HL-60 (cell line): Measurements from ENCODE around the gene TRAF4.

Experiments
- DNase-seq, 2 experiments: peaks; one replicate each; pipeline ENCODE4 v3.0.0-alpha.2; 2010 to 2020; ENCODE audit warnings: low read depth in 1 of 2, low spot score in 1 of 2
- H3K27ac ChIP-seq: fragments of 250-450 bp; sonication (Bioruptor Pico); replicated peaks from 2 replicates; pipeline ENCODE4 v1.5.1; 2020; ENCODE audit warnings: mild to moderate bottlenecking, moderate library complexity
- H3K27me3 ChIP-seq: fragments of 250-450 bp; sonication (Bioruptor Pico); 2 replicates; pipeline ENCODE4 v1.5.1; 2021; ENCODE audit warnings: mild to moderate bottlenecking, moderate library complexity; ENCODE audit not compliant: insufficient read depth, poor library complexity, severe bottlenecking
- H3K4me3 ChIP-seq: replicated peaks from 2 replicates; pipeline ENCODE4 v1.5.1; 2011; ENCODE audit warnings: mild to moderate bottlenecking, control low read depth, low read length; ENCODE audit not compliant: insufficient read depth
- GABPA ChIP-seq: IDR thresholded peaks from 2 replicates; pipeline ENCODE4 v1.6.1; 2012; ENCODE audit warnings: low read depth
- POLR2AphosphoS5 ChIP-seq: IDR thresholded peaks from 2 replicates; pipeline ENCODE4 v1.6.1; 2012; ENCODE audit warnings: low read depth
- SPI1 ChIP-seq: IDR thresholded peaks from 2 replicates; pipeline ENCODE4 v1.6.1; 2012; ENCODE audit warnings: low read depth, mild to moderate bottlenecking, borderline replicate concordance
- TF ChIP-seq, protein P1 (sequence below): IDR thresholded peaks from one replicate; pipeline ENCODE4 v1.5.1; 2011; ENCODE audit warnings: low read length, control low read depth, inconsistent platforms; ENCODE audit not compliant: insufficient read depth
- TF ChIP-seq, protein P2 (sequence below): IDR thresholded peaks from 2 replicates; pipeline ENCODE4 v1.6.1; 2012; ENCODE audit warnings: low read depth; ENCODE audit not compliant: insufficient replicate concordance

Gene TRAF4

GRCh38 chr17:28726627-28727491 is 17.0 kb upstream of the TRAF4 start:
- no peaks in the 10 kb centered on the region for H3K27me3 ChIP-seq
- 0 out of 2 replicates have a peak, but pooled peaks have one; percentile 22 for TF ChIP-seq POLR2AphosphoS5
- TF ChIP-seq, protein P1, sequence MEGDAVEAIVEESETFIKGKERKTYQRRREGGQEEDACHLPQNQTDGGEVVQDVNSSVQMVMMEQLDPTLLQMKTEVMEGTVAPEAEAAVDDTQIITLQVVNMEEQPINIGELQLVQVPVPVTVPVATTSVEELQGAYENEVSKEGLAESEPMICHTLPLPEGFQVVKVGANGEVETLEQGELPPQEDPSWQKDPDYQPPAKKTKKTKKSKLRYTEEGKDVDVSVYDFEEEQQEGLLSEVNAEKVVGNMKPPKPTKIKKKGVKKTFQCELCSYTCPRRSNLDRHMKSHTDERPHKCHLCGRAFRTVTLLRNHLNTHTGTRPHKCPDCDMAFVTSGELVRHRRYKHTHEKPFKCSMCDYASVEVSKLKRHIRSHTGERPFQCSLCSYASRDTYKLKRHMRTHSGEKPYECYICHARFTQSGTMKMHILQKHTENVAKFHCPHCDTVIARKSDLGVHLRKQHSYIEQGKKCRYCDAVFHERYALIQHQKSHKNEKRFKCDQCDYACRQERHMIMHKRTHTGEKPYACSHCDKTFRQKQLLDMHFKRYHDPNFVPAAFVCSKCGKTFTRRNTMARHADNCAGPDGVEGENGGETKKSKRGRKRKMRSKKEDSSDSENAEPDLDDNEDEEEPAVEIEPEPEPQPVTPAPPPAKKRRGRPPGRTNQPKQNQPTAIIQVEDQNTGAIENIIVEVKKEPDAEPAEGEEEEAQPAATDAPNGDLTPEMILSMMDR, result peak; percentile 94
- no peak for TF ChIP-seq SPI1
- peak overlapping the region; percentile 93 for H3K27ac ChIP-seq
- H3K4me3 ChIP-seq, result peak overlapping the region; percentile 68
- peak; percentile 94 to 96 for DNase-seq

DNA sequence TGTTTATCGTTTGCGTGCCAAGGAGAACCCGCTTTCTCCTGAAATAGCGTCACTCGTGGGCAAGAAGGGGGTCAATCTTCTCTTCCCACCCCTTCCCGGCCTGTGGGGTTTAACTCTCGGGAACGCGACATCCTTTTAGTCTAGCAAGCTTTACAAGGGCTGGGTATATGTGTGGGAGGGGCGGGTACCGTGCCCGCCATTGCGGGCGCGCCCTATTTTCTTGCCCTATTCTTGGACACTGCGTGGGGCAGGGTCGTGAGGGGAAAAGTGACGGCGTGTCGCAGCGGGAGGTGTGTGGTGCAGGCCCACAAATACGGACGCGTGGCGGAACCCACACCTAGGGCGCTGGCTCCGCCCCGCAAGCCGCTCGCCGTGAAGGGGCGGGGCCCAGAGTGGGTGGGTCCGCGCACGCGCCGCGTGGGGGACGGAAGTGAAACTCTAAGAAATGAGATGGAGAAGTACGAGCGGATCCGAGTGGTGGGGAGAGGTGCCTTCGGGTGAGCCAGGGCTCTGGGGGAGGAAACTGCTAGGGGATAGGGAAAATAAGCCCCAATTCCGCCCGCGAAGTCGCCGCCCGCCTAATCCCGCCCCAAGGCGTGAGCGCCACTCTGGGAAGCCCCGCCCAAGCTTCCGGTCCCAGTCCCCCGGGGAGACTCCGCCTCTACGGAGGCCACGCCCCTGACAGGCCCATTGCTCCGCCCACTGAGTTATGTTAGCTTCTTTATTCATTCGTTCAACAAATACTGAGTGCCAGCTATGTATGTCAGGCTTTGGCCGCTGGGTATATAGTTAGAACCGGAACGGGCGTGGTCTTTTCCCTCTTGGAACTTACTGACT is 15.2 kb upstream of the TRAF4 start, which contains the start of gene NEK8:
TSS of gene NEK8 (plus strand) at position 425 of the 837 bp plus-strand sequence. CDS start at position 451, 26 bp downstream.
- Histone ChIP-seq H3K4me3 (peak within 1 kb of the TSS; percentile 77), H3K27me3 (no peaks in the 10 kb centered on the region), H3K27ac (peak within 1 kb of the TSS; percentile 93)
- DNase-seq, result peak; percentile 95 to 96
- TF ChIP-seq SPI1 (peak; percentile 66; the same call in 1 of the 2 replicates), POLR2AphosphoS5 (peak; percentile 61), GABPA (0 out of 2 replicates have a peak, but pooled peaks have one; percentile 27)
- TF ChIP-seq, protein P2, sequence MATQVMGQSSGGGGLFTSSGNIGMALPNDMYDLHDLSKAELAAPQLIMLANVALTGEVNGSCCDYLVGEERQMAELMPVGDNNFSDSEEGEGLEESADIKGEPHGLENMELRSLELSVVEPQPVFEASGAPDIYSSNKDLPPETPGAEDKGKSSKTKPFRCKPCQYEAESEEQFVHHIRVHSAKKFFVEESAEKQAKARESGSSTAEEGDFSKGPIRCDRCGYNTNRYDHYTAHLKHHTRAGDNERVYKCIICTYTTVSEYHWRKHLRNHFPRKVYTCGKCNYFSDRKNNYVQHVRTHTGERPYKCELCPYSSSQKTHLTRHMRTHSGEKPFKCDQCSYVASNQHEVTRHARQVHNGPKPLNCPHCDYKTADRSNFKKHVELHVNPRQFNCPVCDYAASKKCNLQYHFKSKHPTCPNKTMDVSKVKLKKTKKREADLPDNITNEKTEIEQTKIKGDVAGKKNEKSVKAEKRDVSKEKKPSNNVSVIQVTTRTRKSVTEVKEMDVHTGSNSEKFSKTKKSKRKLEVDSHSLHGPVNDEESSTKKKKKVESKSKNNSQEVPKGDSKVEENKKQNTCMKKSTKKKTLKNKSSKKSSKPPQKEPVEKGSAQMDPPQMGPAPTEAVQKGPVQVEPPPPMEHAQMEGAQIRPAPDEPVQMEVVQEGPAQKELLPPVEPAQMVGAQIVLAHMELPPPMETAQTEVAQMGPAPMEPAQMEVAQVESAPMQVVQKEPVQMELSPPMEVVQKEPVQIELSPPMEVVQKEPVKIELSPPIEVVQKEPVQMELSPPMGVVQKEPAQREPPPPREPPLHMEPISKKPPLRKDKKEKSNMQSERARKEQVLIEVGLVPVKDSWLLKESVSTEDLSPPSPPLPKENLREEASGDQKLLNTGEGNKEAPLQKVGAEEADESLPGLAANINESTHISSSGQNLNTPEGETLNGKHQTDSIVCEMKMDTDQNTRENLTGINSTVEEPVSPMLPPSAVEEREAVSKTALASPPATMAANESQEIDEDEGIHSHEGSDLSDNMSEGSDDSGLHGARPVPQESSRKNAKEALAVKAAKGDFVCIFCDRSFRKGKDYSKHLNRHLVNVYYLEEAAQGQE, result no peak
- TF ChIP-seq, protein P1, result no peak

- no peak overlapping the region for H3K27ac ChIP-seq
Observed at GRCh38 chr17:28729950-28730330, 13.9 kb upstream of the TRAF4 start.

More at GRCh38 chr17:28729950-28730330, 13.9 kb upstream of the TRAF4 start:
- Histone ChIP-seq H3K4me3 (no peak overlapping the region), H3K27me3 (no peaks in the 10 kb centered on the region)
- no peak for DNase-seq
- TF ChIP-seq POLR2AphosphoS5, result no peak
- no peak for TF ChIP-seq GABPA
- TF ChIP-seq, protein P2, result no peak
- no peak for TF ChIP-seq SPI1
- TF ChIP-seq, protein P1, result no peak
